ENCODE measurements around the gene HIPK3.

DNA sequence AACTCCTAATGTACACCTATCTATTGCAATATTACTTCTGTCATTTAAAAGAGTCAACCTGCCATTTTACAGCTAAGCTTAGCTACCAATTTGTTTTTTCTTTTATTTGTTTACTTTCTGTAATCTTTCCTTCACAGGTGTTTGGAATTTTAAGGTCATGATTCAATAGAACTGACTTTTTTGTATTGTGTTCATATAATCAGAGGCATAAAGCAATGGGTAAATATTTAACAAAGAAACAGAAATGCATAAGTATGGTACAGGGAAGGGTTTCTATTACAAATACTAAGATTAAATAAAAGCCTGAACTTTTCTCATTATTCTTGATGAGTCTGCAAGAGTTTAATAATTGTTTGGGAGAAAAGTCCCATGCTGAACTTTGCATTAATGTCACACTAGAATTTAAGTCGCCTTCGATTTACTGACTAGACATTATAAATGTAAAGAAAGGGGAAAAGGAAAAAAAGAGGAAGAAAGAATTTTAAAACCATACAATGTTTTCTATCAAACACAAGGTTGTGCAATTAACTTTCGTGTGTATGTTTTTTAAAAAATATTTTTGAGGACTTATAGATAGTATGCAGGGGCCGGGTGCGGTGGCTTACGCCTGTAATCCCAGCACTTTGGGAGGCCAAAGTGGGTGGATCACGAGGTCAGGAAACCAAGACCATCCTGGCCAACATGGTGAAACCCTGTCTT, 35.0 kb upstream of the HIPK3 start:
- TF ChIP-seq, protein P1, sequence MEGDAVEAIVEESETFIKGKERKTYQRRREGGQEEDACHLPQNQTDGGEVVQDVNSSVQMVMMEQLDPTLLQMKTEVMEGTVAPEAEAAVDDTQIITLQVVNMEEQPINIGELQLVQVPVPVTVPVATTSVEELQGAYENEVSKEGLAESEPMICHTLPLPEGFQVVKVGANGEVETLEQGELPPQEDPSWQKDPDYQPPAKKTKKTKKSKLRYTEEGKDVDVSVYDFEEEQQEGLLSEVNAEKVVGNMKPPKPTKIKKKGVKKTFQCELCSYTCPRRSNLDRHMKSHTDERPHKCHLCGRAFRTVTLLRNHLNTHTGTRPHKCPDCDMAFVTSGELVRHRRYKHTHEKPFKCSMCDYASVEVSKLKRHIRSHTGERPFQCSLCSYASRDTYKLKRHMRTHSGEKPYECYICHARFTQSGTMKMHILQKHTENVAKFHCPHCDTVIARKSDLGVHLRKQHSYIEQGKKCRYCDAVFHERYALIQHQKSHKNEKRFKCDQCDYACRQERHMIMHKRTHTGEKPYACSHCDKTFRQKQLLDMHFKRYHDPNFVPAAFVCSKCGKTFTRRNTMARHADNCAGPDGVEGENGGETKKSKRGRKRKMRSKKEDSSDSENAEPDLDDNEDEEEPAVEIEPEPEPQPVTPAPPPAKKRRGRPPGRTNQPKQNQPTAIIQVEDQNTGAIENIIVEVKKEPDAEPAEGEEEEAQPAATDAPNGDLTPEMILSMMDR (conservative IDR thresholded peaks at IDR 0.05; ENCODE audit: low read depth in 2 of 2) = no peak
- no peak for TF ChIP-seq EZH2 (IDR thresholded peaks at IDR 0.05; ENCODE audit: low read depth, unreplicated experiment)
- no peak for TF ChIP-seq POLR2AphosphoS5 (IDR thresholded peaks at IDR 0.05; ENCODE audit: low read depth)
- no peak for TF ChIP-seq EZH2phosphoT487 (IDR thresholded peaks at IDR 0.05; ENCODE audit: unreplicated experiment)
- TF ChIP-seq, protein P2, sequence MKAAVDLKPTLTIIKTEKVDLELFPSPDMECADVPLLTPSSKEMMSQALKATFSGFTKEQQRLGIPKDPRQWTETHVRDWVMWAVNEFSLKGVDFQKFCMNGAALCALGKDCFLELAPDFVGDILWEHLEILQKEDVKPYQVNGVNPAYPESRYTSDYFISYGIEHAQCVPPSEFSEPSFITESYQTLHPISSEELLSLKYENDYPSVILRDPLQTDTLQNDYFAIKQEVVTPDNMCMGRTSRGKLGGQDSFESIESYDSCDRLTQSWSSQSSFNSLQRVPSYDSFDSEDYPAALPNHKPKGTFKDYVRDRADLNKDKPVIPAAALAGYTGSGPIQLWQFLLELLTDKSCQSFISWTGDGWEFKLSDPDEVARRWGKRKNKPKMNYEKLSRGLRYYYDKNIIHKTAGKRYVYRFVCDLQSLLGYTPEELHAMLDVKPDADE (IDR thresholded peaks at IDR 0.05) = no peak
- TF ChIP-seq CREB1 (CRISPR knock-in tag; IDR thresholded peaks at IDR 0.05; ENCODE audit: low read depth) = no peak
- TF ChIP-seq ZNF462 (CRISPR knock-in tag; IDR thresholded peaks at IDR 0.05) = no peak
- TF ChIP-seq JUNB (IDR thresholded peaks at IDR 0.05; ENCODE audit: unreplicated experiment) = no peak
- no peak for TF ChIP-seq STAT1 (IDR thresholded peaks at IDR 0.05; ENCODE audit: unreplicated experiment)
